OCI-LY7 (cell line): ENCODE data around the gene FHL1. TPM values are rescaled to one million over a fixed set of nuclear protein-coding genes. Genes with fewer than 3 reads are reported as not detected.

Source experiments
- BruUV-seq: library from RNA; stranded (reverse); fragments of 400-500 nt; replicated peaks from 2 replicates; lab custom pipeline; 2021; lab: Mats Ljungman, UMichigan
- CTCF ChIA-PET: fragments of 300-600 bp; sonication (Branson Sonifier 250); formaldehyde crosslinking; loops from one replicate; lab custom pipeline; 2022; ENCODE audit warnings: antibody characterized with exemption; ENCODE audit not compliant: unreplicated experiment; lab: Charles Lee
- POLR2A ChIA-PET: fragments of 300-600 bp; sonication (Branson Sonifier 250); formaldehyde crosslinking; loops from one replicate; lab custom pipeline; 2022; ENCODE audit warnings: antibody characterized with exemption; lab: Charles Lee
- DNase-seq: peaks from one replicate; pipeline ENCODE4 v3.0.0-alpha.2; 2015; ENCODE audit warnings: low spot score
- H2AFZ ChIP-seq: fragments of 200-600 bp; sonication (generic), shearing (Covaris generic); 2 replicates; pipeline ENCODE4 v1.6.1; 2014; ENCODE audit warnings: mild to moderate bottlenecking, antibody characterized with exemption, low read length, moderate library complexity
- H3K27ac ChIP-seq: fragments of 200-600 bp; sonication (generic); 2 replicates; pipeline ENCODE4 v1.5.1; 2014; ENCODE audit warnings: mixed run types, low read depth, mild to moderate bottlenecking, moderate library complexity, low read length, inconsistent platforms; ENCODE audit not compliant: poor library complexity, severe bottlenecking
- H3K36me3 ChIP-seq: fragments of 200-600 bp; sonication (generic); 2 replicates; pipeline ENCODE4 v1.6.1; 2014; ENCODE audit warnings: mild to moderate bottlenecking, antibody characterized with exemption, low read length, moderate library complexity, mixed read lengths; ENCODE audit not compliant: insufficient read depth
- H3K4me1 ChIP-seq: fragments of 200-600 bp; sonication (generic); 2 replicates; pipeline ENCODE4 v1.5.1; 2014; ENCODE audit warnings: mild to moderate bottlenecking, low read length; ENCODE audit not compliant: insufficient read depth, poor library complexity, severe bottlenecking
- H3K4me2 ChIP-seq: fragments of 200-600 bp; sonication (generic); 2 replicates; pipeline ENCODE4 v1.6.1; 2014; ENCODE audit warnings: mild to moderate bottlenecking, low read length
- H3K4me3 ChIP-seq: fragments of 200-600 bp; sonication (generic); 2 replicates; pipeline ENCODE4 v1.5.1; 2014; ENCODE audit warnings: mild to moderate bottlenecking, low read depth, low read length; ENCODE audit not compliant: poor library complexity, severe bottlenecking
- H3K79me2 ChIP-seq: fragments of 200-600 bp; sonication (generic); 2 replicates; pipeline ENCODE4 v1.6.1; 2016; ENCODE audit warnings: low read depth, mild to moderate bottlenecking, low read length, moderate library complexity, mixed read lengths; ENCODE audit not compliant: insufficient read depth
- H3K9me2 ChIP-seq: fragments of 200-600 bp; sonication (generic); 2 replicates; pipeline ENCODE4 v1.6.1; 2016; ENCODE audit warnings: mild to moderate bottlenecking, low read length, mixed read lengths; ENCODE audit not compliant: insufficient read depth
- H3K9me3 ChIP-seq: fragments of 200-600 bp; sonication (generic); 2 replicates; pipeline ENCODE4 v1.6.1; 2014; ENCODE audit warnings: mild to moderate bottlenecking, mixed run types, low read length, mixed read lengths
- H4K20me1 ChIP-seq: fragments of 200-600 bp; sonication (generic); 2 replicates; pipeline ENCODE4 v1.6.1; 2014; ENCODE audit warnings: mild to moderate bottlenecking, antibody characterized with exemption, low read length, moderate library complexity, mixed read lengths; ENCODE audit not compliant: insufficient read depth
- CTCF ChIP-seq: fragments of 200-600 bp; sonication (generic); conservative IDR thresholded peaks from 2 replicates; pipeline ENCODE4 v1.5.1; 2014; ENCODE audit warnings: mild to moderate bottlenecking, antibody characterized with exemption, low read length, moderate library complexity, mixed read lengths
- EZH2phosphoT487 ChIP-seq: fragments of 200-600 bp; sonication (generic); IDR thresholded peaks from 2 replicates; pipeline ENCODE4 v1.6.1; 2018; ENCODE audit warnings: low read depth, borderline replicate concordance, mild to moderate bottlenecking, mixed run types, antibody characterized with exemption, low read length, moderate library complexity, mixed read lengths
- intact Hi-C: fragments of 100-400 bp; cut with micrococcal nuclease; formaldehyde crosslinking; loops from one replicate; pipeline ENCODE4 v1.10.0; 2022; ENCODE audit not compliant: unreplicated experiment
- total RNA-seq, 2 experiments: library from RNA; depleted of rRNA in 1 of 2; stranded (reverse); fragments of >200 nt in 1 of 2; shearing (Covaris generic) in 1 of 2; gene quantifications; 2 replicates each; pipeline ENCODE4 v1.2.3, GENCODE V29; 2014 to 2022

FHL1 gene
- total RNA-seq, 2 experiments from 2014 or later: 1.4 TPM; not detected in 1

- intact Hi-C loops: no loop called here
- no peak overlapping the region for H3K4me3 ChIP-seq
- no peaks in the 10 kb centered on the region for H3K36me3 ChIP-seq
- no peaks in the 10 kb centered on the region for H3K79me2 ChIP-seq
- no peak overlapping the region for H3K4me2 ChIP-seq
- no peak overlapping the region for H2AFZ ChIP-seq
- ChIA-PET CTCF (no interaction called here), POLR2A (no interaction called here)
- no TSS peak for BruUV-seq
- no peak overlapping the region for H3K27ac ChIP-seq
- H4K20me1 ChIP-seq: no peaks in the 10 kb centered on the region
- H3K9me2 ChIP-seq: no peaks in the 10 kb centered on the region
- no peak for TF ChIP-seq EZH2phosphoT487
- DNase-seq: no peak
- no peaks in the 10 kb centered on the region for H3K4me1 ChIP-seq
- H3K9me3 ChIP-seq: no peaks in the 10 kb centered on the region
Measured at GRCh38 chrX:136198010-136198409, 50.7 kb downstream of the FHL1 start.

GRCh38 chrX:136198678-136199243 is 51.4 kb downstream of the FHL1 start:
- H2AFZ ChIP-seq: no peak overlapping the region
- no peaks in the 10 kb centered on the region for H3K9me2 ChIP-seq
- no peak for DNase-seq
- intact Hi-C loops: no loop called here
- TF ChIP-seq CTCF (no peak), EZH2phosphoT487 (no peak)
- H3K4me1 ChIP-seq: no peaks in the 10 kb centered on the region
- ChIA-PET POLR2A (no interaction called here), CTCF (no interaction called here)
- H3K79me2 ChIP-seq: no peaks in the 10 kb centered on the region
- H3K9me3 ChIP-seq: no peaks in the 10 kb centered on the region
- BruUV-seq: no TSS peak
- no peak overlapping the region for H3K27ac ChIP-seq
- no peak overlapping the region for H3K4me3 ChIP-seq
- no peaks in the 10 kb centered on the region for H3K36me3 ChIP-seq
- no peak overlapping the region for H3K4me2 ChIP-seq
- H4K20me1 ChIP-seq: no peaks in the 10 kb centered on the region

GRCh38 chrX:136199365-136199764 is 52.0 kb downstream of the FHL1 start:
- no peaks in the 10 kb centered on the region for H3K9me3 ChIP-seq
- no peak overlapping the region for H3K27ac ChIP-seq
- intact Hi-C loops: no loop called here
- no peaks in the 10 kb centered on the region for H3K9me2 ChIP-seq
- no peaks in the 10 kb centered on the region for H4K20me1 ChIP-seq
- no peak overlapping the region for H2AFZ ChIP-seq
- DNase-seq: no peak
- ChIA-PET CTCF (no interaction called here), POLR2A (no interaction called here)
- no peak overlapping the region for H3K4me3 ChIP-seq
- TF ChIP-seq EZH2phosphoT487 (no peak), CTCF (no peak)
- no peaks in the 10 kb centered on the region for H3K79me2 ChIP-seq
- no peak overlapping the region for H3K4me2 ChIP-seq
- no TSS peak for BruUV-seq
- no peaks in the 10 kb centered on the region for H3K36me3 ChIP-seq
- H3K4me1 ChIP-seq: no peaks in the 10 kb centered on the region
